GM18499 (cell line): Measurements from ENCODE around the gene IFIT1.
"Not testable (repeated sequence)": the region's sequence is repeated elsewhere in the genome, so short reads cannot be mapped to it uniquely, and the experiment has no call there.

ENCODE experiments used
- ATAC-seq: cut with Tn5 transposase; IDR thresholded peaks from one replicate; pipeline ENCODE4 v1.9.1; 2021; ENCODE audit warnings: moderate number of reproducible peaks; ENCODE audit not compliant: insufficient read depth, unreplicated experiment

Gene IFIT1

GRCh38 chr10:89426230-89426868 is 33.9 kb downstream of the IFIT1 start:
- no peak for ATAC-seq

DNA sequence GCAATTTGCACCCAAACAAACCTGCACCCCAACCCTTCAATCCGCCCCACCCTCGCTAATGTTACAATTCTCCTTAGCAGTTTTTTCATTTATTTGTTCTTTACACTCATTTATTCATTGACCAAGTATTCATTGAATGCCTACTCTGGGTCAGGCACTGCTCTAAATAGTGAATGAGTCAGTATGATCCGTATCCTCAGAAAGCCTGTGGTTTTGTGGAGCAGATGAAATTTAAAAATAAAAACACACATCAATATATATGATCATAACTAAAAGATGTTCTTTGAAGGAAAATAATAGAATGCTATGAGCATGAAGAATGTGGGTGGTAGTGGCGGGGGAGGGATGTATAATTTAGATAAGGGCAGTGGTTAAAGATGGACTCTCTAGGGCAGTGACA is 35.2 kb downstream of the IFIT1 start:
- no peak for ATAC-seq

DNA sequence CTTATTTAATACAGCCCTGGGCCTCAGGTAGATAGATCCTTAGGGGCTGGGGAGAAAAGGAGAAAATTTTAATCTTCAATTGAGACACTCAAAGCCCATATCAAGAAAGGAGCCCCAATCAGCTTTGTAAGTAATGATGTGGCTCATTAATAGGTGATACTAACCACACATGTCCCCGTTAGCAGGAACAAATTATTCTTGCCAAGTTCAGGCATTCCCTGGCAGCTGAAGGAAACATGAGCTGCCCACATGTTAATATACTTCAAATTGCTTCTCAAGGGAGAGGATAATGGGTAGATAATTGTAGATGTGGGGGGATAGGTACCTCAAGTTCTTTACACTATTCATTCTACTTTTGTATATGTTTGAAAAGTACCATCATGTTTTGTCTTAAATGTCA is 36.5 kb downstream of the IFIT1 start:
- ATAC-seq = no peak

DNA sequence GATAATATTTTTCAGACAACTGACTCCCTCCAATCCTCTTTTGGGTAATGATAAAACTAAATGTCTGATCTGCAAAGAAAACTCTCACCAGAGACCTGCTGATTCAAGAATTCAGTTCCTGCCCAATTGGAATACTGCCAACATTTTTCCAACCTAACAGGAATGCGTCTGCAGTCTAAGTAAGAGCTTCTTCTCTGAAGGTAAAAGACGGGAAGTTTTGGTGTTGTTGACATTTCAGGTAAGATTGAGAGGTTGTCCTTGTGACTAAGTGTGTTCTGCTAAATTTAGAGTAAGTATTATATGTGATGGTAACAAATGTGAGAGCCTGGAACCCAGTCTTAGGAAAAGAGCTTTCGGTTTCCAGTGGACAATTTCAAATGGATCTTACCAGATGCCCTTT is 39.6 kb downstream of the IFIT1 start:
- no peak for ATAC-seq

GRCh38 chr10:89438525-89438924 is 46.1 kb downstream of the IFIT1 start:
- ATAC-seq = no peak

- no peak for ATAC-seq
These were observed 48.0 kb downstream of the IFIT1 start for GRCh38 chr10:89440226-89441009.

DNA sequence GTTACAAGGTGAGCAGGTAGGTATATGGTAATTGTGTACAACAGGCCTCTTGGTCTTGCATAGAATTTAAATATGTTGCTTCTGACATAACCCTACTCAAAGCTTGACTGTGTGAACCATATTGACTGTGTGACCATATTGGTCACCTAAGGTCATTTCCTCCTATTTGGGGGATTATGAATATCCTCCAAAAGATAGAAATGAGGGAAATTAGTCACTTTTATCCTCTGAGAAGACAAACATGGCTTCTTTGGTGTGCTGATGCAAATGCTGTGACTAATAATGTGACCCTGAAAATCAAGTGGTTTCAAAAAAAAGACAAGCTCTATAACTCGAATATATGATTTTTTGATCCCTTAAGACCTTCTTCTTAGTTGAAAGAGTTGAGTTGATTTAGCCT is 49.9 kb downstream of the IFIT1 start:
- ATAC-seq = no peak

GRCh38 chr10:89444819-89445218 is 52.4 kb downstream of the IFIT1 start:
- not testable (repeated sequence) for ATAC-seq

GRCh38 chr10:89450901-89451300 is 58.5 kb downstream of the IFIT1 start:
- ATAC-seq = no peak

- no peak for ATAC-seq
These were observed 59.8 kb downstream of the IFIT1 start for GRCh38 chr10:89452193-89452592.

DNA sequence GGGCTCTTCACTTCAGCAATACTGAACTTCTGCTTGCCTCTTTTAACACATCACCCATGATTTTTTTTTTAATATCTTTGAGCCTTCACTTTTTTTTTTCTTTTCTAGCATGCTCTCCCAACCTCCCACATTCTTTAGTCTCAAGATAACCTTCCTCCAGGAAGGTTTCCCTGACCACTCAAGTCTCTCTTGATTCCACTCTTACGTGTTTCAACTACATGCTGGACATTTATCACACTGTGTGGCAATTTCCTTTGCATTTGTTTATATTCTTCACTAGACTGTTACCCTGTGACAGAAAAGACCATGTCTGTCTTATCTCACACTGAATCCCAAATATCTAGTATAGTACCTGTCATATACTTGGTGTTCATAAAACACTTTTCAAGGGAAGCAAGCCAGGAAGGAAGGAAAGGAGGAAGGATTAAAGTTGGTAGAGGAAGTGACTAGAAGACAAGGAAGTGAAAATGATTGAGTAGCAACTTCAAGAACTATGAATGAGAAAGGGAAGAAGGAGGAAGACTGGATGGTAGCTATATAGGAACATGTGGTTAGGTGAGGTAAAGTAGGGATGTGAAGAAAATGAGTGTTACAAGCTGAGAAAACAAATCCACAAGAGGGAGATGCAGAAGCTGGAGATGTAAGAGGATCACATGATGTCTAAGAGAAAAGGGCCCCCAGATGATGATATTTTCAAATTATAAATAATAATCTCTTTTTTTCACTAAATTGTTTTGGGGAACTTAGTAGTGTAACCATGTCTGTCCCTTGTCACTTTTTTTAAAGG is 62.3 kb downstream of the IFIT1 start:
- no peak for ATAC-seq
